ENCODE results near the gene SCGN.

The SCGN gene

GRCh38 chr6:25655723-25656122 lies 3.7 kb downstream of the SCGN start:
- no peak for TF ChIP-seq POLR2A (IDR thresholded peaks at IDR 0.05; ENCODE audit: low read depth, low read length)
- no peak for DNase-seq (ENCODE audit: insufficient read length, low spot score)
- FAIRE-seq = no peak

GRCh38 chr6:25659633-25660368 lies 7.8 kb downstream of the SCGN start:
- FAIRE-seq (no peak), DNase-seq (ENCODE audit: insufficient read length, low spot score) (no peak)
- TF ChIP-seq POLR2A (IDR thresholded peaks at IDR 0.05; ENCODE audit: low read depth, low read length) = no peak

GRCh38 chr6:25660512-25660911 lies 8.5 kb downstream of the SCGN start:
- FAIRE-seq (peak; percentile 99), DNase-seq (ENCODE audit: insufficient read length, low spot score) (peak; percentile 67)
- no peak for TF ChIP-seq POLR2A (IDR thresholded peaks at IDR 0.05; ENCODE audit: low read depth, low read length)

- DNase-seq (ENCODE audit: insufficient read length, low spot score) (no peak), FAIRE-seq (no peak)
- no peak for TF ChIP-seq POLR2A (IDR thresholded peaks at IDR 0.05; ENCODE audit: low read depth, low read length)
Observed at GRCh38 chr6:25661129-25661779, 9.2 kb downstream of the SCGN start.

GRCh38 chr6:25665455-25665854 lies 13.4 kb downstream of the SCGN start:
- TF ChIP-seq POLR2A (IDR thresholded peaks at IDR 0.05; ENCODE audit: low read depth, low read length) = no peak
- no peak for FAIRE-seq
- DNase-seq (ENCODE audit: insufficient read length, low spot score) = no peak

- FAIRE-seq = no peak
- DNase-seq (ENCODE audit: insufficient read length, low spot score) = no peak
- no peak for TF ChIP-seq POLR2A (IDR thresholded peaks at IDR 0.05; ENCODE audit: low read depth, low read length)
Observed at GRCh38 chr6:25669413-25669812, 17.4 kb downstream of the SCGN start.

GRCh38 chr6:25670208-25670607 lies 18.2 kb downstream of the SCGN start:
- no peak for FAIRE-seq
- no peak for DNase-seq (ENCODE audit: insufficient read length, low spot score)
- TF ChIP-seq POLR2A (IDR thresholded peaks at IDR 0.05; ENCODE audit: low read depth, low read length) = no peak

GRCh38 chr6:25670793-25671513 lies 18.9 kb downstream of the SCGN start:
- TF ChIP-seq POLR2A (IDR thresholded peaks at IDR 0.05; ENCODE audit: low read depth, low read length) = no peak
- DNase-seq (ENCODE audit: insufficient read length, low spot score) = peak; percentile 12
- FAIRE-seq = peak; percentile 84

- DNase-seq (ENCODE audit: insufficient read length, low spot score) = no peak
- no peak for TF ChIP-seq POLR2A (IDR thresholded peaks at IDR 0.05; ENCODE audit: low read depth, low read length)
- no peak for FAIRE-seq
Observed at GRCh38 chr6:25671652-25672051, 19.6 kb downstream of the SCGN start.

- FAIRE-seq (no peak), DNase-seq (ENCODE audit: insufficient read length, low spot score) (no peak)
- TF ChIP-seq POLR2A (IDR thresholded peaks at IDR 0.05; ENCODE audit: low read depth, low read length) = no peak
Observed at GRCh38 chr6:25675167-25675566, 23.2 kb downstream of the SCGN start.

GRCh38 chr6:25676775-25677174 lies 24.8 kb downstream of the SCGN start:
- FAIRE-seq (no peak), DNase-seq (ENCODE audit: insufficient read length, low spot score) (no peak)

GRCh38 chr6:25681848-25682247 lies 29.8 kb downstream of the SCGN start:
- TF ChIP-seq POLR2A (IDR thresholded peaks at IDR 0.05; ENCODE audit: low read depth, low read length) = no peak
- FAIRE-seq = no peak
- no peak for DNase-seq (ENCODE audit: insufficient read length, low spot score)

More at GRCh38 chr6:25676775-25677174, 24.8 kb downstream of the SCGN start:
- TF ChIP-seq POLR2A (IDR thresholded peaks at IDR 0.05; ENCODE audit: low read depth, low read length) = no peak

GRCh38 chr6:25682324-25682723 lies 30.3 kb downstream of the SCGN start:
- DNase-seq (ENCODE audit: insufficient read length, low spot score) (no peak), FAIRE-seq (no peak)
- no peak for TF ChIP-seq POLR2A (IDR thresholded peaks at IDR 0.05; ENCODE audit: low read depth, low read length)

GRCh38 chr6:25684565-25684964 lies 32.5 kb downstream of the SCGN start:
- FAIRE-seq = no peak
- DNase-seq (ENCODE audit: insufficient read length, low spot score) = no peak
- no peak for TF ChIP-seq POLR2A (IDR thresholded peaks at IDR 0.05; ENCODE audit: low read depth, low read length)
